H1 (cell line): ENCODE results near the gene CDCA7L. TPM values are rescaled to one million over a fixed set of nuclear protein-coding genes. Genes with fewer than 3 reads are reported as not detected.

Experiments used
- CTCF ChIA-PET: fragments of 300-600 bp; sonication (Branson Sonifier 250); formaldehyde crosslinking; loops from one replicate; lab custom pipeline; 2021; ENCODE audit not compliant: partially characterized antibody; lab: Charles Lee
- POLR2A ChIA-PET: fragments of 300-600 bp; sonication (Branson Sonifier 250); formaldehyde crosslinking; loops from one replicate; lab custom pipeline; 2021; ENCODE audit warnings: inconsistent platforms; ENCODE audit not compliant: partially characterized antibody; lab: Charles Lee
- DNase-seq, 2 experiments: peaks; one replicate each; pipeline versions ENCODE4 v3.0.0 to v3.0.0-alpha.2; 2010 to 2022; ENCODE audit warnings: low spot score in 2 of 2, low read depth in 1 of 2, mixed read lengths in 1 of 2
- FAIRE-seq: peaks from 2 replicates; lab custom pipeline; 2011; peaks lifted over from hg19 to GRCh38; lab: Jason Lieb, UNC
- H2AFZ ChIP-seq: 2 replicates; pipeline ENCODE4 v1.8.1; 2012; ENCODE audit warnings: low read length, inconsistent platforms
- H2AK5ac ChIP-seq: 2 replicates; pipeline ENCODE4 v1.6.1; 2013; ENCODE audit warnings: low read depth, low read length
- H2BK120ac ChIP-seq: replicated peaks from 2 replicates; pipeline ENCODE3; 2013; ENCODE audit warnings: low read depth, low read length, inconsistent platforms
- H2BK12ac ChIP-seq: 2 replicates; pipeline ENCODE4 v1.6.1; 2013; ENCODE audit warnings: low read depth, low read length
- H2BK15ac ChIP-seq: 2 replicates; pipeline ENCODE4 v1.6.1; 2013; ENCODE audit warnings: low read length
- H2BK20ac ChIP-seq: 2 replicates; pipeline ENCODE4 v1.6.1; 2013; ENCODE audit warnings: low read length
- H2BK5ac ChIP-seq: 2 replicates; pipeline ENCODE4 v1.6.1; 2013; ENCODE audit warnings: low read depth, low read length
- H3K14ac ChIP-seq: 2 replicates; pipeline ENCODE4 v1.6.1; 2013; ENCODE audit warnings: inconsistent platforms; ENCODE audit not compliant: insufficient read length
- H3K18ac ChIP-seq: 2 replicates; pipeline ENCODE4 v1.6.1; 2013; ENCODE audit warnings: low read length; ENCODE audit errors: extremely low read depth
- H3K23ac ChIP-seq: 2 replicates; pipeline ENCODE4 v1.6.1; 2013; ENCODE audit warnings: inconsistent platforms; ENCODE audit not compliant: insufficient read length
- H3K23me2 ChIP-seq: 2 replicates; pipeline ENCODE4 v1.6.1; 2013; ENCODE audit warnings: low read depth, low read length
- H3K27ac ChIP-seq: 2 replicates; pipeline ENCODE4 v1.6.1; 2011; ENCODE audit warnings: low read depth, low read length, inconsistent platforms
- H3K27me3 ChIP-seq, 4 experiments: replicated peaks in 1 of 4; 1 replicate in 1 of 4; 2 replicates in 3 of 4; pipeline versions ENCODE4 v1.6.1 to v1.8.1; 2011 to 2013; ENCODE audit warnings: low read length in 3 of 4, mild to moderate bottlenecking in 3 of 4, inconsistent platforms in 2 of 4, mixed read lengths in 2 of 4, moderate library complexity in 1 of 4; ENCODE audit not compliant: control insufficient read depth in 3 of 4, insufficient read depth in 3 of 4; ENCODE audit errors: extremely low read depth in 1 of 4
- H3K36me3 ChIP-seq, 4 experiments: 2 replicates each; pipeline versions ENCODE4 v1.6.1 to v1.8.1; 2011 to 2013; ENCODE audit warnings: mild to moderate bottlenecking in 4 of 4, low read length in 3 of 4, moderate library complexity in 2 of 4, control low read depth in 1 of 4, inconsistent platforms in 1 of 4; ENCODE audit not compliant: insufficient read depth in 4 of 4, control insufficient read depth in 2 of 4
- H3K4ac ChIP-seq: replicated peaks from 2 replicates; pipeline ENCODE3; 2013; ENCODE audit warnings: low read length, low read depth, mixed read lengths, inconsistent platforms; ENCODE audit not compliant: insufficient read length
- H3K4me1 ChIP-seq, 4 experiments: replicated peaks in 1 of 4; 1 replicate in 1 of 4; 2 replicates in 3 of 4; pipeline versions ENCODE4 v1.6.1 to v1.8.1; 2011 to 2013; ENCODE audit warnings: low read length in 3 of 4, inconsistent platforms in 2 of 4, mixed read lengths in 1 of 4; ENCODE audit not compliant: insufficient read depth in 4 of 4, control insufficient read depth in 3 of 4
- H3K4me2 ChIP-seq, 2 experiments: 2 replicates each; pipeline versions ENCODE4 v1.6.1 to v1.8.1; 2011 to 2013; ENCODE audit warnings: low read depth in 2 of 2, low read length in 2 of 2, control low read depth in 1 of 2, inconsistent platforms in 1 of 2, mild to moderate bottlenecking in 1 of 2; ENCODE audit not compliant: insufficient read depth in 1 of 2
- H3K4me3 ChIP-seq, 4 experiments: fragments of 200-600, 300-600 bp in 1 of 4; sonication (generic), shearing (Covaris generic), sonication (Bioruptor Twin) in 1 of 4; 2 replicates each; pipeline versions ENCODE4 v1.5.1 to v1.8.1; 2011 to 2016; ENCODE audit warnings: low read length in 4 of 4, low read depth in 3 of 4, control low read depth in 2 of 4, inconsistent platforms in 2 of 4, mild to moderate bottlenecking in 2 of 4, mixed read lengths in 1 of 4, moderate library complexity in 1 of 4; ENCODE audit not compliant: insufficient read depth in 2 of 4; ENCODE audit errors: extremely low read depth in 1 of 4
- H3K56ac ChIP-seq: replicated peaks from 2 replicates; pipeline ENCODE3; 2013; ENCODE audit warnings: low read depth, mild to moderate bottlenecking, mixed read lengths, low read length, inconsistent platforms; ENCODE audit not compliant: insufficient read length
- H3K79me1 ChIP-seq: 2 replicates; pipeline ENCODE4 v1.6.1; 2013; ENCODE audit warnings: low read depth, low read length, control low read depth
- H3K79me2 ChIP-seq, 2 experiments: 2 replicates each; pipeline versions ENCODE4 v1.6.1 to v1.8.1; 2012 to 2013; ENCODE audit warnings: low read length in 2 of 2, mild to moderate bottlenecking in 2 of 2, inconsistent platforms in 1 of 2; ENCODE audit not compliant: insufficient read depth in 2 of 2, control insufficient read depth in 1 of 2
- H3K9ac ChIP-seq, 4 experiments: replicated peaks in 1 of 4; 1 replicate in 1 of 4; 2 replicates in 3 of 4; pipeline versions ENCODE4 v1.6.1 to v1.8.1; 2011 to 2013; ENCODE audit warnings: low read depth in 3 of 4, low read length in 3 of 4, control low read depth in 2 of 4, mild to moderate bottlenecking in 2 of 4, moderate library complexity in 2 of 4, inconsistent platforms in 1 of 4; ENCODE audit errors: extremely low read depth in 1 of 4
- H3K9me3 ChIP-seq, 2 experiments: 2 replicates each; pipeline versions ENCODE4 v1.6.1 to v1.8.1; 2012 to 2013; ENCODE audit warnings: mild to moderate bottlenecking in 2 of 2, moderate library complexity in 2 of 2, control low read depth in 1 of 2, inconsistent platforms in 1 of 2, low read depth in 1 of 2, low read length in 1 of 2, mixed read lengths in 1 of 2; ENCODE audit not compliant: insufficient read depth in 2 of 2
- H4K20me1 ChIP-seq, 2 experiments: replicated peaks in 1 of 2; 2 replicates each; pipeline versions ENCODE3 to v1.8.1; 2011 to 2013; ENCODE audit warnings: inconsistent platforms in 2 of 2, low read length in 2 of 2, mild to moderate bottlenecking in 1 of 2; ENCODE audit not compliant: insufficient read depth in 2 of 2, control insufficient read depth in 1 of 2
- H4K5ac ChIP-seq: 2 replicates; pipeline ENCODE4 v1.6.1; 2013; ENCODE audit warnings: low read length, low read depth, mixed read lengths, inconsistent platforms; ENCODE audit not compliant: insufficient read length
- H4K8ac ChIP-seq: 2 replicates; pipeline ENCODE4 v1.8.0; 2013; ENCODE audit warnings: mild to moderate bottlenecking, moderate library complexity, low read length, inconsistent platforms; ENCODE audit not compliant: insufficient read depth; ENCODE audit errors: extremely low read depth
- H4K91ac ChIP-seq: replicated peaks from 2 replicates; pipeline ENCODE3; 2013; ENCODE audit warnings: low read length, mixed read lengths, inconsistent platforms; ENCODE audit not compliant: insufficient read length
- BACH1 ChIP-seq: IDR thresholded peaks from 2 replicates; pipeline ENCODE4 v1.6.1; 2012; ENCODE audit warnings: low read length, improper control_type of control experiment
- CBX8 ChIP-seq: fragments of 300-800, 300-1000 bp; sonication (generic); IDR thresholded peaks from 2 replicates; pipeline ENCODE4 v1.7.1; 2016; ENCODE audit warnings: low read depth, low read length, borderline replicate concordance
- MAFK ChIP-seq: IDR thresholded peaks from 2 replicates; pipeline ENCODE4 v1.6.1; 2012; ENCODE audit warnings: low read depth, mild to moderate bottlenecking, improper control_type of control experiment, low read length
- TEAD4 ChIP-seq: IDR thresholded peaks from 2 replicates; pipeline ENCODE4 v1.6.1; 2012; ENCODE audit warnings: low read depth, low read length, inconsistent platforms, mixed read lengths
- WGBS, 2 experiments: shearing (Covaris generic) in 1 of 2; methylation state at CpG; one replicate each; pipeline versions ENCODE4 v1.1.6 to v1.1.7; 2013 to 2015; ENCODE audit warnings: low lambda C conversion rate in 2 of 2, mixed read lengths in 2 of 2, inconsistent platforms in 1 of 2, low coverage in 1 of 2, missing lambda C conversion rate in 1 of 2; ENCODE audit not compliant: insufficient replicate concordance in 2 of 2, insufficient coverage in 1 of 2, insufficient read length in 1 of 2; ENCODE audit errors: extremely low coverage in 1 of 2, missing lambda C conversion rate in 1 of 2; 5-methylcytosine and 5-hydroxymethylcytosine counted together
- polyA plus RNA-seq, 7 experiments: library from polyadenylated mRNA; depleted of rRNA in 3 of 7; stranded (reverse) in 5 of 7; unstranded in 2 of 7; fragments of >200 nt in 5 of 7; fragments of 200-250 nt in 2 of 7; gene quantifications; 1 replicate in 5 of 7; 2 replicates in 1 of 7; 4 replicates in 1 of 7; pipeline versions ENCODE4 v1.2.1 to v1.2.3, GENCODE V29; 2011 to 2013; ENCODE audit warnings: missing spikeins in 2 of 7, mixed read lengths in 2 of 7
- total RNA-seq: library from RNA; stranded (reverse); fragmentation: NEBNext Ultra II Directional; extraction: Animal tissue kit (Norgen Biotek cat#: 25700); gene quantifications from 2 replicates; pipeline ENCODE4 v1.2.1, GENCODE V29; 2021
- TF ChIP-seq, protein P1 (sequence below): IDR thresholded peaks from 2 replicates; pipeline ENCODE4 v1.6.1; 2012; ENCODE audit warnings: inconsistent platforms

CDCA7L gene
- total and polyA plus RNA-seq, 2 of the 8 experiments (the other 6 are each of a cell fraction or from before 2014, with no cell fraction given) = 93.8 to 168 TPM

DNA sequence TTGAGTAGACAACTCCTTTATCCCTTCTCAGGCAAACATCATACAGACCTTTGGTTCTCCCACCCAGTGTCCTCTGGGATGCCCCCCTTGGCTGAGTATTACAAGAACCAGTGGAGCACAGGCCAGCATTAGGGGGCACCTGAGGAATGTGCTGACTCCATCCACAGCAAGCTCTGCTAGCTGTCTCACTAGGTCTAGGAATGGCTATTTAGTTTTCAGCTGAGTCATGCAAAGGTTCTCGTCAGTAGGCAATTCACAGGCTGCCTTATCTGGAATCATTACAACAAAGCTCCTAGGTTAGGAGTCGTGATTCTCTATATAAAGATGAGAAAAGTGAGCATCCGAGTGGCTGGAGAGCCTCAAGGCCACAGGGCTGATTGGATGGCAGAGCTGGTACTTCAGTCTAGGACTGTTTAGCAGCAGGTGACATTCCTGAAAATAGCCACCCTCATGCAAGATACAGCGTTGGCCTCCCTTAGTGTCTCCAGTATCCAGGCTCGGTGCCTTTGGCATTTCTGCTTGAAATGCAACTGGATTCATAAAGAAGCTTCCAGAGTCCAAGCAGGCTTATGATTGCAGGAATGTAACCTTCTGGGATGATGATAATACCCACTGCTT is 75.8 kb downstream of the CDCA7L start:
- Histone ChIP-seq H3K27me3 (no peaks in the 10 kb centered on the region), H2BK12ac (peak overlapping the region; percentile 86), H3K79me1 (no peaks in the 10 kb centered on the region), H2BK5ac (peak overlapping the region; percentile 80; the same call in 1 of the 2 replicates), H3K4ac (no peak overlapping the region), H3K4me3 (no peak overlapping the region), H3K4me1 (peaks cover 7 to 39% (median 22%) of the 10 kb centered on the region in 4 experiments), H2BK15ac (0 out of 2 replicates have a peak overlapping the region, but pooled peaks have one; percentile 23), H3K18ac (peak overlapping the region; percentile 42), H4K5ac (no peak overlapping the region), H4K20me1 (no peaks in the 10 kb centered on the region), H3K56ac (no peak overlapping the region), H3K79me2 (no peaks in the 10 kb centered on the region), H4K91ac (no peak overlapping the region), H3K36me3 (no peaks in the 10 kb centered on the region), H3K27ac (no peak overlapping the region), H2AFZ (no peak overlapping the region), H4K8ac (no peak overlapping the region), H2AK5ac (no peak overlapping the region), H3K23me2 (no peaks in the 10 kb centered on the region), H2BK20ac (peak overlapping the region; percentile 68), H3K9ac (no peak overlapping the region), H3K23ac (no peak overlapping the region), H3K14ac (no peak overlapping the region), H3K9me3 (no peaks in the 10 kb centered on the region), H3K4me2 (no peak overlapping the region), H2BK120ac (peak overlapping the region; percentile 1)
- no peak for FAIRE-seq
- WGBS, 2 experiments = 68% methylated on average over 5 of the region's 5 CpGs; no CpG with 5 or more reads in 1 of the 2 experiments
- ChIA-PET CTCF (interaction anchor here (0.6 to 1.7 kb wide), 8 partner anchors 10 to 131 kb away, joined by 3 to 5 read pairs (median 4); no protein-coding TSS in a partner anchor), POLR2A (interaction anchor here (0.5 to 1.1 kb wide), 6 partner anchors 12 to 171 kb away, joined by 3 to 5 read pairs (median 3); no protein-coding TSS in a partner anchor)
- DNase-seq = no peak
- TF ChIP-seq, protein P1, sequence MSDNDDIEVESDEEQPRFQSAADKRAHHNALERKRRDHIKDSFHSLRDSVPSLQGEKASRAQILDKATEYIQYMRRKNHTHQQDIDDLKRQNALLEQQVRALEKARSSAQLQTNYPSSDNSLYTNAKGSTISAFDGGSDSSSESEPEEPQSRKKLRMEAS = no peak
- TF ChIP-seq CBX8 = no peak
- TF ChIP-seq BACH1 = peak; percentile 99
- peak; percentile 93 for TF ChIP-seq MAFK
- TF ChIP-seq TEAD4 = peak; percentile 57; the same call in 1 of the 2 replicates
